Measurements from ENCODE around the gene SERTAD3. TPM values are rescaled to one million over a fixed set of nuclear protein-coding genes. Genes with fewer than 3 reads are reported as not detected.
"Not testable (repeated sequence)": the region's sequence is repeated elsewhere in the genome, so short reads cannot be mapped to it uniquely, and the experiment has no call there.

Gene SERTAD3
- total RNA-seq, 1 experiment from 2014 or later = 52.2 TPM

DNA sequence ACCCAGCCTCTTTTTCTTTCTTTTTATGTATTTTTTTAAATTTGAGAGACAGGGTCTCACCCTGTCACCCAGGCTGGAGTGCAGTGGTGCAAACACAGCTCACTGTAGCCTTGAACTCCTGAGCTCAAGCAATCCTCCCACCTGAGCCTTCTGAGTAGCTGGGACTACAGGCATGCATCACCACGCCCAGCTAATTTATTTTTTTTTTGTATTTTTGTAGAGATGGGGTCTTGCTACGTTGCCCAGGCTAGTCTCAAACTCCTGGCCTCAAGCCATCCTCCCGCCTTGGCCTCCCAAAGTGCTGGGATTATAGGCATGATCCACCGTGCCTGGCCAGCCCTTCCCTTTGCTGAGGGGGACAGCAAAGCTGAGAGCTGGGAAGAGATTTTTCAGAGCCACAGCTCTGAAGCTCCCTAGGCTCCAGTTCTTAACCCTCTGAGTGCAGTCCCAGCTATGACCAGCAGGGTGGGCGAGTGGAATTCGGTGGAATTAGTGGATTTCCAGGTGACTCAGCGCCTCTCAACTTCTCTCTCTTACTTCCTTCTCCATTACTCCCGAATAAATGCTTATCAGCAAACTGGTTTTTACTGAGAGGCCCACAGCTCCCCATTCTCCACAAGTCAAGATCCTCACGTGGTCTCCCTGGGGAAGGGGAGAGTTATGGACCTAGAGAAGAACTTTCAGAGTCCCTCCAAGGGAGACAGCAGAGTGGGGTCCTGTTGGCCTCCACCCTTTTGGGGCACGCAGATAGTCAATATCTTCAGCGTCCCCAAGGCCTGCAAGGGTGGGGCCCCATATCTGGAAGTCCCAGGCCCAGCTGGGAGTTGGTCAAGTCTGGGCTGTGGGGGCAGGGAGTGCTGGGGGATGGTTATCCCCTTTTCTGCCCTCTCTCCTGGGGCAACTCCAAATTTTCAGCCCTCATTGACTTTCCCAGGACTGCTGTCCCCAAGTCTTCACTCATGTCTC, 20.2 kb upstream of the SERTAD3 start:
- POLR2A ChIA-PET = interaction anchor here (0.6 to 2.5 kb wide), 6 partner anchors 11 to 159 kb away, joined by 3 to 26 read pairs (median 10); partner anchors contain the start of genes SERTAD1 and SERTAD3
- no peaks in the 10 kb centered on the region for H3K9me3 ChIP-seq
- H3K4me1 ChIP-seq = peaks cover 20% of the 10 kb centered on the region
- no TSS peak for BruUV-seq (replicated peaks)
- CTCF ChIA-PET = interaction anchor here (0.6 to 3.2 kb wide), 20 partner anchors 10 to 682 kb away, joined by 3 to 34 read pairs (median 6); partner anchors contain the start of genes SERTAD1 and SERTAD3
- H3K4me1 Mint-ChIP-seq (ENCODE audit: low read depth, unreplicated experiment) = peaks cover 20% of the 10 kb centered on the region
- H3K9me3 Mint-ChIP-seq (ENCODE audit: unreplicated experiment) = no peaks in the 10 kb centered on the region
- peak overlapping the region; percentile 73 for H3K4me3 ChIP-seq (ENCODE audit: low read depth, low read length)
- H3K27ac Mint-ChIP-seq (ENCODE audit: unreplicated experiment) = peak overlapping the region; percentile 92
- H3K36me3 Mint-ChIP-seq (ENCODE audit: insufficient read depth, unreplicated experiment) = peaks cover 16% of the 10 kb centered on the region
- H3K4me3 Mint-ChIP-seq (ENCODE audit: unreplicated experiment) = peak overlapping the region; percentile 79
- no peaks in the 10 kb centered on the region for H3K36me3 ChIP-seq (ENCODE audit: control insufficient read depth, insufficient read depth, low read length)
- intact Hi-C loops (cut with micrococcal nuclease; ENCODE audit: unreplicated experiment) = loop anchor here (1.0 to 5.0 kb wide), 5 partner anchors 11 to 138 kb away; partner anchors contain the start of genes LTBP4 and SERTAD1
- no peaks in the 10 kb centered on the region for H3K27me3 ChIP-seq (replicated peaks; ENCODE audit: control insufficient read depth, insufficient read depth, low read length)
- TF ChIP-seq, protein P1, sequence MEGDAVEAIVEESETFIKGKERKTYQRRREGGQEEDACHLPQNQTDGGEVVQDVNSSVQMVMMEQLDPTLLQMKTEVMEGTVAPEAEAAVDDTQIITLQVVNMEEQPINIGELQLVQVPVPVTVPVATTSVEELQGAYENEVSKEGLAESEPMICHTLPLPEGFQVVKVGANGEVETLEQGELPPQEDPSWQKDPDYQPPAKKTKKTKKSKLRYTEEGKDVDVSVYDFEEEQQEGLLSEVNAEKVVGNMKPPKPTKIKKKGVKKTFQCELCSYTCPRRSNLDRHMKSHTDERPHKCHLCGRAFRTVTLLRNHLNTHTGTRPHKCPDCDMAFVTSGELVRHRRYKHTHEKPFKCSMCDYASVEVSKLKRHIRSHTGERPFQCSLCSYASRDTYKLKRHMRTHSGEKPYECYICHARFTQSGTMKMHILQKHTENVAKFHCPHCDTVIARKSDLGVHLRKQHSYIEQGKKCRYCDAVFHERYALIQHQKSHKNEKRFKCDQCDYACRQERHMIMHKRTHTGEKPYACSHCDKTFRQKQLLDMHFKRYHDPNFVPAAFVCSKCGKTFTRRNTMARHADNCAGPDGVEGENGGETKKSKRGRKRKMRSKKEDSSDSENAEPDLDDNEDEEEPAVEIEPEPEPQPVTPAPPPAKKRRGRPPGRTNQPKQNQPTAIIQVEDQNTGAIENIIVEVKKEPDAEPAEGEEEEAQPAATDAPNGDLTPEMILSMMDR (IDR thresholded peaks at IDR 0.05; ENCODE audit: insufficient read depth in 1 of 2, low read depth in 1 of 2, low read length in 1 of 2, severe bottlenecking in 1 of 2, unreplicated experiment in 1 of 2) = peak; percentile 86
- H3K27me3 Mint-ChIP-seq (ENCODE audit: insufficient read depth, unreplicated experiment) = peaks cover 4% of the 10 kb centered on the region
- peak; percentile 91 to 93 for DNase-seq

DNA sequence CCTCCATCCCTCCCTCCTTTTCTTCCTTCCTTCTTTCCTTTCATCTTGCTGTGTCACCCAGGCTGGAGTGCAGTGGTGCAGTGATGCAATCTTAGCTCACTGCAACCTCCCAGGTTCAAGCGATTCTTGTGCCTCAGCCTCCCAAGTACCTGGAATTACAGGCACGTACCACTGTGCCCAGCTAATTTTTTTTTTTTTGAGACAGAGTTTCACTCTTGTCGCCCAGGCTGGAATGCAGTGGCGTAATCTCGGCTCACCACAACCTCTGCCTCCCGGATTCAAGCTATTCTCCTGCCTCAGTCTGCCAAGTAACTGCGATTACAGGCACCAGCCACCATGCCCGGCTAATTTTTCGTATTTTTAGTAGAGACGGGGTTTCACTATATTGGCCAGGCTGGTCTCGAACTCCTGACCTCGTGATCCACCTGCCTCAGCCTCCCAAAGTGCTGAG, 19.5 kb upstream of the SERTAD3 start:
- H3K27me3 Mint-ChIP-seq (ENCODE audit: insufficient read depth, unreplicated experiment); H3K9me3 ChIP-seq; H3K4me3 Mint-ChIP-seq (ENCODE audit: unreplicated experiment); BruUV-seq (replicated peaks); H3K36me3 ChIP-seq (ENCODE audit: control insufficient read depth, insufficient read depth, low read length); H3K4me3 ChIP-seq (ENCODE audit: low read depth, low read length); H3K27ac Mint-ChIP-seq (ENCODE audit: unreplicated experiment); DNase-seq; H3K27me3 ChIP-seq (replicated peaks; ENCODE audit: control insufficient read depth, insufficient read depth, low read length); H3K9me3 Mint-ChIP-seq (ENCODE audit: unreplicated experiment): not testable (repeated sequence)
- Mint-ChIP-seq H3K36me3 (ENCODE audit: insufficient read depth, unreplicated experiment) (peaks cover 16% of the 10 kb centered on the region), H3K4me1 (ENCODE audit: low read depth, unreplicated experiment) (peaks cover 20% of the 10 kb centered on the region)
- peaks cover 20% of the 10 kb centered on the region for H3K4me1 ChIP-seq
- CTCF ChIA-PET = interaction anchor here (0.6 to 3.2 kb wide), 19 partner anchors 10 to 683 kb away, joined by 3 to 34 read pairs (median 5); partner anchors contain the start of genes SERTAD1 and SERTAD3
- POLR2A ChIA-PET = interaction anchor here (0.6 to 2.5 kb wide), 5 partner anchors 10 to 158 kb away, joined by 3 to 26 read pairs (median 10); partner anchors contain the start of genes SERTAD1 and SERTAD3
- intact Hi-C loops (cut with micrococcal nuclease; ENCODE audit: unreplicated experiment) = loop anchor here (1.0 kb wide), 1 partner anchor 10 kb away; no protein-coding TSS in a partner anchor

- H3K27me3 ChIP-seq (replicated peaks; ENCODE audit: control insufficient read depth, insufficient read depth, low read length) = no peaks in the 10 kb centered on the region
- peaks cover 4% of the 10 kb centered on the region for H3K27me3 Mint-ChIP-seq (ENCODE audit: insufficient read depth, unreplicated experiment)
- no peak for DNase-seq
- peak overlapping the region; percentile 10 for H3K27ac Mint-ChIP-seq (ENCODE audit: unreplicated experiment)
- intact Hi-C loops (cut with micrococcal nuclease; ENCODE audit: unreplicated experiment) = no loop called here
- H3K4me1 ChIP-seq = peaks cover 20% of the 10 kb centered on the region
- no peak overlapping the region for H3K4me3 ChIP-seq (ENCODE audit: low read depth, low read length)
- ChIA-PET POLR2A (no interaction called here), CTCF (no interaction called here)
- H3K9me3 Mint-ChIP-seq (ENCODE audit: unreplicated experiment) = no peaks in the 10 kb centered on the region
- no TSS peak for BruUV-seq (replicated peaks)
- peaks cover 27% of the 10 kb centered on the region for H3K36me3 Mint-ChIP-seq (ENCODE audit: insufficient read depth, unreplicated experiment)
- peaks cover 20% of the 10 kb centered on the region for H3K4me1 Mint-ChIP-seq (ENCODE audit: low read depth, unreplicated experiment)
- TF ChIP-seq, protein P1 (IDR thresholded peaks at IDR 0.05; ENCODE audit: insufficient read depth in 1 of 2, low read depth in 1 of 2, low read length in 1 of 2, severe bottlenecking in 1 of 2, unreplicated experiment in 1 of 2) = no peak
- H3K36me3 ChIP-seq (ENCODE audit: control insufficient read depth, insufficient read depth, low read length) = no peaks in the 10 kb centered on the region
- no peaks in the 10 kb centered on the region for H3K9me3 ChIP-seq
- H3K4me3 Mint-ChIP-seq (ENCODE audit: unreplicated experiment) = no peak overlapping the region
Measured at GRCh38 chr19:40461669-40462221, 17.6 kb upstream of the SERTAD3 start.
